Colon (tissue), 2 donors: ENCODE results near the gene MIPEP.
"Not testable (repeated sequence)": the region's sequence is repeated elsewhere in the genome, so short reads cannot be mapped to it uniquely, and the experiment has no call there.

Experiments used
- FAIRE-seq: peaks from 2 replicates; lab custom pipeline; 2012; peaks lifted over from hg19 to GRCh38; lab: Jason Lieb, UNC
- donor health status: control.
- donor health status: control.

MIPEP gene

DNA sequence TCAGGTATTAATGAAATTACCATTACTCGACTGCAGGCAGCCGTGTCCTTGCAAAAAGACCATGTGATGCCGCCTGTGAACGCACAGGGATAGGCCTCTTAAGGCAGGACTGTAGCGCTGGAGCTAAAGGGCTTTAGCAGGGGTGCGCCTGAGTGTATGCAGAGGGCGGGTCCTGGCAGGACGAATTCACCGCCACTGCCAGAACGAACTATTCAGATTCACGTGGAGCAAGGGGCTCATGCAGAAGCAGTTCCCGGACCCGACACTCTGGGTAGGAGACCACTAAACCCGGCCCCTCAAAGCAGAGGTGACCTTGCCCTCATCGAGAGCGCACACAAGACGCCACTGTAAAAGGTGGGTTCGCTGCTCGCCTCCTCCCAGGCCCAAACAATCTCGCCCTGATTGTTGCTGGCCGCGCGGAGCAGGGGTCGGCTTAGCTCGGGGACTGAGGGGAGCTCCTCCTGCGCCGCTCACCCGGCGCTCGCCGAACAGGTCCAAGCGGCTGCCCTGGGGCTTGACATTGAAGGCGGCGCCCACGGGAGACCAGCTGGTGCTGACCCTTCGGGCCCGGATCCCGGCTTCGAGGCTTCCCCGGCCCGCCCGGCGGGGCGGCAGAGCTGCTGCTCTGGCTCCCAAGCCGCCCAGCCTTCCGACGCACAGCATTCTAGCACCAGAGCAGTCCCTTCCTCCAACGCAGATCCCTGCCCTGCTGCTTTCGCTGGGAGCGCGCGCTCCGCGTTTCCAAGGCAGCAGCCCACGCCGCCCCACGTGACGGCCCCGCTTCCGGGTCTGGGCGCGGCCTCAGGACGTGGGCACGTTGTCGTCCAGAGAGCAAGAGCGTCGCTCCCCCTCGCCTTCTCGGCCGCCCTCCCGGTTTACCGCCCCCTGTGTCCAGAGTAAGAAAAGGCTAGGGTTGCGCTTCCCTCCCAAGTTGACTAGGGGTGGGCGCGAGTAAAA, at the start of gene MIPEP:
Gene MIPEP (minus strand): TSS at position 743 of the 957 bp plus-strand sequence. CDS start 80 bp downstream, at position 663.
- FAIRE-seq = no peak

DNA sequence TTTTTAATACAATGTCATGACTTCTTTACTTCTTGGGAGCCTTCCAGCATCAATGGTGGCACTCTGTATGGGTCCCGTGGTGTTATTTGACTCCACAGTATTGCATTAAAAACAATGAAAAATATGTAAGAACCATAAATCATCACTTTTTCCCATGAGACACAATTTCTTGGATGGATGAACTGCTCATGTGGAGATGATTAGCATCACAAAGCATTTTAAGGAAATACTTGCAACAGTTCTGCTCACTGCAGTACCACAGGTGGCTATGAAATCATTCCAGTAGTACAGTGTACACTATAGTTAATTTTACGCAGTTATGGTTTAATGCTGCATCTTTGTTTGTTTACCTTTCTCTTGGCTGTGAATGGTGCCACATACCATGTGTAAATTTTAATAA, 45.3 kb upstream of the MIPEP start:
- FAIRE-seq = no peak

DNA sequence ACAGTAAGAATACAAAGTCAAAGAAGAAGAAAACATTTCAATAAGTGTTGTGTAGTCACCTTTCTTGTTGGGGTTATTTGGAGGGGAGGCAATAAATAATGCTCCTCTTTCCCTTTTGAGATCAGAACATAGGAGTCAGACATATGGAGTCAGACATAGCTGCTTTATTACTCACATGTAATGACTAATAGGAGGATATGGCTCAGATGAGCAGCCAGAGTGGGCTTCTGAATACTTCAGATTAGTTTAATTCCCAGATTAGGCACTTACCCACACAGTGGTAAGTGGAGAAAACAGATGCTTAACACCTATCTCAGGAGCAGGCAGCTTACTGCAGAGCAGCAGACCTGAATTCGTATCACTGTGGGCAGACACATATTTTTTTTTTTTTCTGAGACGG, 39.8 kb upstream of the MIPEP start:
- no peak for FAIRE-seq

DNA sequence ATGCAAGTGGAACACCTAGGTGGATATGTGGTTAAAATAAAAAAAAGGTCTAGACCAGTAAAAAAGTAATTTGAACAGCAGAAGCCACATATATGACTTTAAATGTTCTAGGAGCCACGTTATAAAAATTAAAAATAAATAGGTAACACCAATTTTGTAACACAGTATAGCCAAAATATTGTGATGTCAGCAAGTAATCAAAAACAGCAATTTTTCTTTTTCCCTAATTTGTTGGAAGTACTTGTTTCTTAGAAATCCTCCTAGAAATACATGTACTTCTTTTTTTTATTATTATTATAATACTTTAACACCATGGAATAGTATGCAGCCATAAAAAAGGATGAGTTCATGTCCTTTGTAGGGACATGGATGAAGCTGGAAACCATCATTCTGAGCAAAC, 33.8 kb upstream of the MIPEP start:
- no peak for FAIRE-seq

DNA sequence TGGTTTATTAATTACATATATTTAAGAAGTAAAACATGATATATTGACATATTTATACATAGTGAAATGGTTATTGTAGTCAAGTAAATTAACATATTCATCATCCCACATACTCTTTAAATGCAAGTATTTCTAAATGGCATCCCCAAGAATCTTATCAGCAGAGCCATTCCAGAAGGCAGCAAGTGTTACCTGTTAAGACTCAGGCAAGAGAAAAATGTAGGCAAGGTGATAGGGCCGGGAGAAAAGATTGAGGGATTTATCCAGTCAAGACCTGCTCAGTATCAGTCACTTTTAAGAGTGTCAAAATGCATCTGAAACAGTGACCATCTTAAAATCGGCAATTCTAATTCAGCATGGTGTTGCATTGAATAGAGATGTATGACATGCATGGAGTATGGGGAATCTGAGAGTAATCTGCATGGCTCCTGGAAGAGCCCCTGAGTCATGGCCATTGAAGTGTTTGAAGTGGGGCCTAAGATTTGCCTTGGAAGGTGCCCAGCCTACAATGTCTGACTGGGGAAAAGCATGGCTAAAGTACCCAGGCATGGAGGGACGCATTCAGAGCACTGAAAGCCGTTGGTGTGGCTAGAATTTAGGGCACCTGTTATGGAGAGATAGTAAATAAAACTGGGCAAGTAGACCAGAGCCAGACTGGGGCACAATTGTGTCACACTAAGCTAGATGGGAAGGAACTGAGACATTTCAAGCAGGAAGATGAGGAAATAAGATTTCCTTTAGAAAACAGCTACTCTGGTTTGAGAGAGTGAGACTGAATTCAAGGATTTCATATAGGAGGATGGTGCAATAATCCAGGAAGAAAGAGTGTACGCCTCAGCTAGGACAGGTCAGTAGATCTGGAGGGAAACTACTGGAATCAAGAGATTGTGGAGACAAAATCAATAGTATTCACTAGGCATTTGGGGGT, 33.1 kb upstream of the MIPEP start:
- no peak for FAIRE-seq

DNA sequence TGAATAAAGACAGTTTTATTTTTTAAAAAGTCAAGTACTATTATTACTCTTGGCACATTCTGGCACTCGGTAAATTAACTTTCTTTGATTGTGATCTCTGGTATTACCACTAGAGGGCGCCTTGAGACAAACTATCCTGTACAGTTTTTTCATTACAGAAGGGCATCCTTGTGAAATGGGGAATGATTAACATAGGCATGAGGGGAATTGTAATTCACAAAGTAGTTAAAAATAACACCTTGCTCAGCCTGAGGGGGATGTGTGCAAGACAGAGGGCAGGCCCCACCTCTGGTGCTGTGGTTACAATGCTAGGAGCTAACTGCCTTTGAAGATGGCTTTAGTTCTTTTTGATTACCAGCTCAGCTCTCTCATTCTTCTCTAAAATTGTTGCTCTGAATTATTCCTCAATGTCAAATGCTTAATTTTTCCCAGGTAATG, 32.3 kb upstream of the MIPEP start:
- no peak for FAIRE-seq

DNA sequence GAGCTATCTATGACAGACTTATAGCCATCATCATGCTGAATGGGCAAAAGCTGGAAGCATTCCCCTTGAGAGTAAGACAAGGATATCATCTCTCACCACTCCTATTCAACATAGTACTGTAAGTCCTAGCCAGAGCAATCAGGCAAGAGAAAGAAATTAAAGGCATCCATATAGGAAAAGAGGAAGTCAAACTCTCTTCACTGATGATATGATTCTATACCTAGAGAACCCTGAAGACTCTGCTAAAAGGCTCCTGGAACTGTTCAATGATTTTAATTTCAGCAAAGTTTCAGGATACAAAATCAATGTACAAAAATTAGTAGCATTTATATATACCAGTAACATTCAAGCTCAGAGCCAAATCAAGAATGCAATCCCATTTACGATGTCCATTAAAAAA, 29.8 kb upstream of the MIPEP start:
- FAIRE-seq = no peak

DNA sequence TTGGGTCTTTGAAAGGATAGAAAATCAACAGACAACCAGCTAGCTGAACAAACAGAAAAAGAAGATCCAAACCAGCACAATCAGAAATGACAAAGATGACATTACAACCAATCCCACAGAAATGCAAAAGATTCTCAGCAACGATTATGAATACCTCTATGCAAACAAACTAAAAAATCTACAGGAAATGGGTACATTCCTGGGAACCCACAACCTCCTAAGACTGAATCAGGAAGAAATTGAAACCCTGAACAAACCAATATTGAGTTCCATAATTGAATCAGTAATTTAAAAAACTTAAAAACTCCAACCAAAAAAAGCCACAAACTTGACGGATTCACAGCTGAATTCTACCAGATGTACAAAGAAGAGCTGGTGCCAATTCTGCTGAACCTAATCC, 29.0 kb upstream of the MIPEP start:
- no peak for FAIRE-seq

DNA sequence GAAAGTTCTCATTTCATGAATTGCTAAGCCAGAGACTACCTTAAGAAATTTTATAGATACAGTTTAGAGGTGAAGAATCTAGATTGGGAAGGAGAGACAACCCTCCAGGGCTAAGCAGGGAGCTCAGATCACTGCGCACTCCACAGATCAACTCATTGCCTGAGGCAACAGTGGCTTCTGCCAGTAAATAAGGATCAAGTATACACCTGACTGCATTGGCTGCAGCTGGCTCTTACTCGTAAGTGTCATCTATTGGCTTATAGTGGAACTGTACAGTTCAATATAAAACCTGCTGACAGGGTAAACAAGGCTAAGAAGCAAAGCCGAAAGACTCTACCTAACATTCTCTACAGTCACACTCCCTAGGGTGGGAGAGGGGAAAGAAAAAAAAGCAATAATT, 26.1 kb upstream of the MIPEP start:
- FAIRE-seq = no peak

DNA sequence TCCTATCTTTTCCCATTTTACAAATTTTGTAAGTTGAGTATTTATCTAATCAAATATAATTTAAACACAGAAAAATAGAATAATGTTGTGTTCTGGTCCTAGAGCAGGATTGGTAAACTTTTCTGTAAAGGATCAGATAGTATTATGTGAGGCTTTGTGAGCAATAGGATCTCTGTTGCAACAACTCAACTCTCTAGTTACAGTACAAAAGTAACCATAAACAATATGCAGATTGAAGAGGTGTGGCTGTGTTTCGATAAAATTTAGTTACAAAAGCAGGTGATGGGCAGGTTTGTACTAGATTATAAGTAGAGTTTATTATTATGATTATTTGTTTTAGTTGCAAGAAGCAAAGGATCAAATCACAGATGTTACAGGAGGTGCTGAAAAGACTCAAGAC, 23.3 kb upstream of the MIPEP start:
- FAIRE-seq = no peak

DNA sequence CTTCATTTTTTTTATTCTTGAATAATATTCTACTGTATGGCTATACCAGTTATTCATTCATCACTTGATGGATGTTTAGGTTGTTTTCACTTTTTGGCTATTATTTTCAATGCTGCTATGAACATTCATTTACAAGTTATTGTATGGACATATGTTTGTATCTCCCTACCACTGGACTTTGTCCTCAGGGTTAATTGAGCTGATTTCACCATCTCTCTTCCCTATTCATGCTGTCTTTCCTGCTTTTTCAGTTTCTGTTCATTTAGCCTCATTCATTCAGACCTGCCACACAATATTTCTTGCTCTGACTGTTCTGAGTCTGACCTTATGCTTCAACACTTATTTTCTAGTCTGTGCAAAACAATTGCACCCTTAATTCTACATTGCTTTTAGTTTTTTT, 20.4 kb upstream of the MIPEP start:
- no peak for FAIRE-seq

DNA sequence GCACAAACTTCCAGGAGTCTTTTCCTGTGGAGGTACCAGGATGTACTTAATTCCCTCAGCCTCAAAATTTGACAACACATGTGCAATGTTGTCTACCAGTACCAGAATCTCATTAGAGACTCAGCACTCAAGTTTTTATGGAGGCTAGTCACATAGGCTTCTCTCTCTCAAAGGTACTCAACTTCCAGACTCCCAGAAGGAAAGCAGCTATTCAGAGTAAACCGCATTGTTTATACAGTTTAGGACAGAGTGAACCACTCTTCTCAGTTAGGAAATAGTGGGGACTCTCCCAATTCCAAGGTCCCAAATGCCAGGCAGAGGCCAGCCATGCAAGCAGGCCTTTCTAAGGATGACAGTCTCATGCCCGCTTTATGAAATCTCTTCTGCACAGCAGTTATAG, 16.6 kb upstream of the MIPEP start:
- FAIRE-seq = no peak

DNA sequence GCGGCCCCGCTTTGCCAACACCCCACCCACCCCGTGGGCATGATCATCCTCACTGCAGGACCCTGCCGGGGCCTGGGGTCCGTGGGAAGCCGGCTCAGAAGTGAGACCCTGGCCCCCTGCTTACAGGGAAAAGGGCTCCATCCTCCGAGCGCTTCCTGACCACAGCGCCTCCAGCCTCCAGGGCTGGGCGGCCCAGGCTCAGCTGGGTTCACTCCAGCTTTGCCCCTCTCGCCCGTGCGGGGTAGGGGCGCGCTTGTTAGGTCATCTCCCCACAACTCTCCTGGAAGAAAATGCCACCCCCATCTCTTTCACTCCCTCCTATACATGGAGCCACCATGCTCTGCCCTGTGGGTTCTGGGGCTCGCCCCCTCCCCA, 14.7 kb upstream of the MIPEP start:
- no peak for FAIRE-seq

DNA sequence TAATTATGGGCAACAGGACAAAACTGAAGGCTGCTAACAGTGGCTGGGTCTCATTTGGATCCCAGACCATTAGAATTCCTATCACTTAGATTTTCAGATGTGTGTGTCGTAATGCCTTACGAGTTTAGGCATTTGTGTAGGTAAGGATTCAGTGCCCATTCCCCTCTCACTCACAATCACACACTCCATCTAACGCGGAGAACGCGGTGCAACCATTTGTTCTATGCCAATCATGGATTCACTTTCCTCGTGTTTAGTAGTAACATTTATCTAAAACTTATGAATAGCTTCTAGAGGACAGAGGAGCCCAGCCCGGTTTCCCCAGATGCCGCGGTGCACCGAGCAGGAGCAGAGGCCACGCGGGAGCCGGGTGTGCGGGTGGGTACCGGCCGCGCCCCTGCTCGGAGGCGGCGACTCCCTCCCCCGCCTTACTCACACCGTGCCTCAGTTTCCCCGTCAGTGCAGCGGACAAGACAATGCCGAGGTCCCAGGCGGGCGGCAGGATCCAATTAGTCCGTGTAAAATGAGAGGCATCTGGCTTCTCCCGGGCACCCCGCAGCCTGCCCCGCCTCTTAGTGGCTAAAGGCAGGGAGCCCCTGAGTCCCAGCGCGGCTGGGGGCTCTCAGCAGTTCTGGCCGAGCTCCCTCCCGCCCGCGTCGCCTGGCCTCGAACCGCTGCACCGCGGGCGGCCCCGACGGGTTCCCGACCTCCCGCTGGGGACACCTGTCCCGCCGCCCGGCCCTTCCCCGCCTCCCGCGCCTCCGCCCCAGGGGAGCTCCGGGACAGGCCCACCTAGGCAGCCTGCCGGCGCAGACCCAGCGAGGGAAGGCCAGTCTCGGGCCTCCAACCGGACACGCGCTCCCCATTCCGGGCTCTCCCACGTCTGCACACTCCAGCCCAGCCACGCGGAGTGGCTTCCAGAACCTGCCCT, 14.0 kb upstream of the MIPEP start:
- FAIRE-seq = no peak

DNA sequence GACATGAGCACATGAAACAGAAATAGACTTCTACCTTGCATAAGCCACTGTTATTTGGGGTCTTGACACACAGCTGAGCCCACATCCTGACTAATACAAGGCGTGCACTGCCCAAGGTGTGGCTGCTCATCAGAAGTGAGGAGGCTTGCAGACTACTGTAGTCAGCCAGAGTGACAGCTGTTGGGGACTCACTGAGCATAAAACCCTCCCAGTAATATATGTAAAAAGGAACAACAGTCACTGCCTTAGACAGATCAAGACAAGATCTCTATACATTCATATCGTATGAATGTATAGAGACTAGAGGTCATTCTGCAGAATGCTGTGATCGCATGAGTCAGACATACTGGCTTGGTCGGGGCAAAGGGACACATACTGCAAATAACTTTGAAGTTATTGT, 12.2 kb upstream of the MIPEP start:
- FAIRE-seq = no peak

DNA sequence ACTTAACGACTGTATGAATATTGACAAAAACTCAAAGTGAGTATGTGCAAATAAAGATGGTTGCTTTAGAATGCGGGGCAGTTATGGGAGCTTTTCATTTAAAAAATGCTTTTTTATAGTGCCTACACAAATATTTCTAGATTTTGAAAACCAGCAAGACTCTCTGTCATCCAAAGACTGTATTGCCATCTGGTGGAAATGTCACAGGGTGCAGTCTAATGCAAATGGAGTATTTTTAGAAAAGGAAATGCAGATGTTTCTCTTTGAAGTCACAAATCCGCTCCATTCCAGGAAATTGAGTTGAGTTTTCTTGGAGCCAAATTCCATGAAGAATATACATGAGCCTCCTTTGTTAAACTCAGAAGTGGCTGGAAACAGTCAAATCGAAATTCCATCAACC, 10.4 kb upstream of the MIPEP start:
- FAIRE-seq = no peak

DNA sequence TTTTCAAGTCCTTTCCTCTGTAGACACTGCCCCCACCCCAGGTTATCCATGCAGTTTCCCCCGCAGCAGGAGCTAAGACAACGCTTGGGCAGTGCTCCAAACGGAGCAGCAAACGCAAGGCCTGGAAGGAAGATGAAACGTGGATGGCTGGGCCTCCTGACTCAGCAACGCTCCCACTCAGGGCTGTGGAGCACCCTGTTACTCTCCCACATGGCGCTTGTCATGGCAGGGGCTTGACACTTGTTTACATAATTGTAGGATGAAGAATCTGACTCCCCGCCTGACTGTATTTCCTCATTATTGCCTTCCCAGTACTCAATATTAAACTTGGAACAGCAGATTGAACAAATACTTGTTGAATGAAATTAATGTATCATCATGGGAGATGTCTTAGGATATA, 8.9 kb upstream of the MIPEP start:
- FAIRE-seq = no peak

DNA sequence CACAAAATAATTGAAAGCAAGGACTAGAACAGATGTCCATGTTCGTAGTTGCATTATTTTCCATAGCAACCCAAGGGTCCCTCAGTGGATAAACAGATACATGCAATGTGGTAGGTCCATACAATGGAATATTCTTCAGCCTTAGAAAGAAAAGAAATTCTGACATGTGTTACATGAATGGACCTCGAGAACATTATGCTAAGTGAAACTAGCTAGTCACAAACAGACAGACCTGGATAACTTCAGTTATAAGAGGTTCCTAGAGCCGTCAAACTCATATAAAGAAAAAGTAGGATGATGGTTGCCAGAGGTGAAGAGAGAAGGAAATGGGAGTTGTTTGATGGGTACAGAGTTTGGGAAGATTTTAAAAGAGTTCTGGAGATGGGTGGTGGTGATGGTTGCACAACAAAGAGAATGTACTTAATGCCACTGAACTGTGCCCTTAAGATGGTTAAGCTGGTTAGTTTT, 8.3 kb upstream of the MIPEP start, which contains the start of gene C1QTNF9B:
Gene C1QTNF9B (minus strand): TSS at position 51 of the 468 bp plus-strand sequence.
- FAIRE-seq = not testable (repeated sequence)

DNA sequence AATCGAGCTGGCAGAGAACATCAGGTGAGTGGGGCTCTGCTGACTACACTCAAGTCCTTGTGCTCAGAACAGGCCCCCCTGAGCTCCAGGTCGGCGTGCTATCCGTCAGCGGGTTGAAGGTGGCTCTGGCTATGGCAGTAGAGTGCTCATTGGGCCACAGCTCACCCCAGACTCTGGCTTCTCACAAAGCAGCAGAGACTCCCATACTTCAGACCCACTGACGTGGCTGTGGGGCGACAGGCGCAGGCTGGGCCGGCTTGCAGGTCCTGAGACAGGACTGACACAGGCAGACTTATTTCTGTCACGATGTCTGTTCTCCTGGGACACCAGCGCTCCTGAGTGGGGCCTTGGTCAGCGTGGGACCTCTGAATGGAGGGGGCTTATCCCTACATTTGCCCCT, 5.5 kb upstream of the MIPEP start:
- not testable (repeated sequence) for FAIRE-seq

DNA sequence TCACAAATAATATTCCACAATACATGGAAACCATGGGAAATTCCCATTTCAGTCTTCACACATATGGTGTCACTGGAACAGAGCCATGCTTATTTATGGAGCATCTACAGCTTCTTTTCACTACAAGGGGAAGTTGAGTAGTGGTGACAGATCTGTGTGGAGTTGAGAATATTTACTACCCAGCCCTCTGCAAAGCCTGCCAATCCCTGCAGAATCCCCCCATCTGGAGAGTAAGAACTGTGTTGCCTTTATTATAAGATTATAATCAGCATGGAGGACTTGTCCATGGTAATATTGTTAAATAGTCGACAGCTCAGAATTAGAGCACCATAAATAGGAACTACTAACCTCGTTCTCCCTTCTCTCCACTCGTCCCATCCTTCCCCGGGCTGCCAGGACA, 4.6 kb upstream of the MIPEP start:
- not testable (repeated sequence) for FAIRE-seq
